Measurements from ENCODE around the gene VRK3.
A peak's percentile ranks its signal among the peaks of the same experiment; 100 is the strongest.

Gene VRK3

DNA sequence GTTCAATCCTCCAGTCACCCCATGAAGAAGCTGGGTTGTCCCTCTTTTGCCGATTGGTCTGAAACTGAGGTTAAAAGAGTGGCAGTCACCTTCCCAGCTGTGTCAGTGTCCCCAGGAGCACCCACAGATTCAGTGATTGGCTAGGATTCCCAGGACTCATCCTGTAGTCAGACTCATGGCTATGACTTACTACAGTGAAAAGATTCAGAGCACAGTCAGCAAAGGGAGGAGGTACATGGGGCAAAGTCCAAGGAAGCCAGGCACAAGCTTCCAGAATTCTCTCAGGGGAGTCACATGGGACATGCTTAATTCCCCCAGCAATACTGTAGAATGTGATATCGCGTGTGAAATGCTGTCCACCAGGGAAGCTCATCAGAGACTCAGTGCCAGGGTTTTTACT, 14.8 kb upstream of the VRK3 start:
- POLR2A ChIA-PET = no interaction called here
- TF ChIP-seq, protein P1, sequence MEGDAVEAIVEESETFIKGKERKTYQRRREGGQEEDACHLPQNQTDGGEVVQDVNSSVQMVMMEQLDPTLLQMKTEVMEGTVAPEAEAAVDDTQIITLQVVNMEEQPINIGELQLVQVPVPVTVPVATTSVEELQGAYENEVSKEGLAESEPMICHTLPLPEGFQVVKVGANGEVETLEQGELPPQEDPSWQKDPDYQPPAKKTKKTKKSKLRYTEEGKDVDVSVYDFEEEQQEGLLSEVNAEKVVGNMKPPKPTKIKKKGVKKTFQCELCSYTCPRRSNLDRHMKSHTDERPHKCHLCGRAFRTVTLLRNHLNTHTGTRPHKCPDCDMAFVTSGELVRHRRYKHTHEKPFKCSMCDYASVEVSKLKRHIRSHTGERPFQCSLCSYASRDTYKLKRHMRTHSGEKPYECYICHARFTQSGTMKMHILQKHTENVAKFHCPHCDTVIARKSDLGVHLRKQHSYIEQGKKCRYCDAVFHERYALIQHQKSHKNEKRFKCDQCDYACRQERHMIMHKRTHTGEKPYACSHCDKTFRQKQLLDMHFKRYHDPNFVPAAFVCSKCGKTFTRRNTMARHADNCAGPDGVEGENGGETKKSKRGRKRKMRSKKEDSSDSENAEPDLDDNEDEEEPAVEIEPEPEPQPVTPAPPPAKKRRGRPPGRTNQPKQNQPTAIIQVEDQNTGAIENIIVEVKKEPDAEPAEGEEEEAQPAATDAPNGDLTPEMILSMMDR (IDR thresholded peaks at IDR 0.05; ENCODE audit: insufficient read depth, low read length, missing control alignments) = no peak
- no peak overlapping the region for H3K4me3 ChIP-seq (ENCODE audit: low read depth, low read length)
- CTCF ChIA-PET = interaction anchor here (0.8 to 1.3 kb wide), 2 partner anchors 9 to 10 kb away, joined by 3 to 4 read pairs; no protein-coding TSS in a partner anchor
- no peak for DNase-seq (ENCODE audit: low read depth, low spot score)

DNA sequence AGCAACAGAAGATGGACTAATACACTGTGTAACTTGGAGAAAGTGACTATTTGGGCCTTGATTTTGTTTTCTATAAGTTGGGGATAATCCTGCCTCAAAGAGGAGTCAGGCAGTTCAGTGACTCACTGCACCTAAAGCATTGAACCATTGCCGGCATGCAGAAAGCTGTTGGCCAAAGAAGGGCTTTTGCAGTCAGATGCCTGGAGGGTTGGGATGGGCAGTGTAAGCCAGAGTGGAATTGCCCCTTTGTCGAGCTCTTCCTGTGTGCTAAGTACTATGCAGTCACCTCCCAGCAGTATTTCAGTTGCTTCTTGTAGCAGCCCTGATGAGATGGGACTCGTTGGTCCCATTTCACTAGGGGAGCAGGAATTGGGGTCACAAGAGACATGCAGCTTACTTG, 11.7 kb upstream of the VRK3 start:
- ChIA-PET CTCF (interaction anchor here (0.5 to 1.1 kb wide), 2 partner anchors 101 to 105 kb away, joined by 3 read pairs; no protein-coding TSS in a partner anchor), POLR2A (no interaction called here)
- TF ChIP-seq, protein P1 (IDR thresholded peaks at IDR 0.05; ENCODE audit: insufficient read depth, low read length, missing control alignments) = no peak
- DNase-seq (ENCODE audit: low read depth, low spot score) = no peak
- H3K4me3 ChIP-seq (ENCODE audit: low read depth, low read length) = no peak overlapping the region

DNA sequence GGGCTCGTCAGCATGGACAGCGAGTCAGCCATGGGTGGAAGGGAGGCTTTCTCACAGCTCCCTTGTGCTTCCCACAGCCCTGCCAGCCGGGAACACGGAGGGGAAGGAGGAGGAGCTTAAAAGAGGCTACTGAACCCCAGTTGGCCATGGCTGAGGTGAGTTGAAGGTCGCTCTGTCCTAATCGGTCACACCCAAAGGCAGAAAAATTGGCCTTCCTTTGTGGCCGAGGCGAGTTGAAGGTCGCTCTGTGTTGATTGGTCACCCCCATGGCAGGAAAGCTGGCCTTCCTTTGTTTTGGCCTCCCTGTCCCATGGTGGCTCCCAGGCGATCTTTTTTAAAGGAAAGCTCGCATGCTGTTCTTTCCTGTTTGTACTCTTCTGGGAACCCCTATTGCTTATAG, 5.8 kb upstream of the VRK3 start:
- no peak for DNase-seq (ENCODE audit: low read depth, low spot score)
- TF ChIP-seq, protein P1 (IDR thresholded peaks at IDR 0.05; ENCODE audit: insufficient read depth, low read length, missing control alignments) = no peak
- POLR2A ChIA-PET = no interaction called here
- no peak overlapping the region for H3K4me3 ChIP-seq (ENCODE audit: low read depth, low read length)
- CTCF ChIA-PET = interaction anchor here (1.6 to 2.1 kb wide), 2 partner anchors 9 to 92 kb away, joined by 3 to 8 read pairs; no protein-coding TSS in a partner anchor

DNA sequence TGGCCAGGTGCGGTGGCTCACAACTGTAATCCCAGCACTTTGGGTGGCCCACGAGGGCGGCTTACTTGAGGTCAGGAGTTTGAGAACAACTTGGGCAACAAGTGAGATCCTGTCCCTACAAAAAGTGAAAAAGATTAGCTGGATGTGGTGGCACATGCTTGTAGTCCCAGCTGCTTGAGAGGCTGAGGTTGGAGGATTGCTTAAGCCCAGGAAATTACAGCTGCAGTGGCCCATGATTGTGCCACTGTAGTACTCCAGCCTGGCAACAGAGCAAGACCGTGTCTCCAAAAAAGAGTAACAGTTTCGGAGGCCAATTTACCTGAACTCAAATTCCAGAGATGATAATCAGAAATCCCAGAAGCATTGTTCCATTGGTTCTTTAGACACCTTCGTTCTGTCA, 5.1 kb upstream of the VRK3 start:
- POLR2A ChIA-PET = no interaction called here
- no peak for DNase-seq (ENCODE audit: low read depth, low spot score)
- CTCF ChIA-PET = interaction anchor here (1.6 to 2.1 kb wide), 2 partner anchors 9 to 92 kb away, joined by 3 to 8 read pairs; no protein-coding TSS in a partner anchor

DNA sequence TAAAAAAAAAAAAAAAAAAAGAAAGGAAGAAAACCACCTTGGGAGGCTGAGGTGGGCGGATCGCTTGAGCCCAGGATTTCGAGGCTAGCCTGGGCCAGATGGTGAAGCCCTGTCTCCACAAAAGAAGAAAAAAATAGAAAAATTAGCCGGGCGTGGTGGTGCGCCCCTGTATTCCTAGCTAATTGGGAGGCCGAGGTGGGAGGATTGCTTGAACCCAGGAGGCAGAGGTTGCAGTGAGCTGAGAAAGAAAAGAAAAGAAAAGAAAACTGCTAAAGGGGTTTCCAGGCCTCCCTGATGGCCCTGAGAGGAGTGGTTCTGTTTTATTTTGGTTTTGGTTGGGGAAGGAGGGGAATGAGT, 1.4 kb upstream of the VRK3 start:
- TF ChIP-seq, protein P1 (IDR thresholded peaks at IDR 0.05; ENCODE audit: insufficient read depth, low read length, missing control alignments) = no peak
- ChIA-PET POLR2A (no interaction called here), CTCF (no interaction called here)
- DNase-seq (ENCODE audit: low read depth, low spot score) = no peak
- H3K4me3 ChIP-seq (ENCODE audit: low read depth, low read length) = peak overlapping the region; percentile 98

More for the DNA sequence above, 5.1 kb upstream of the VRK3 start:
- no peak overlapping the region for H3K4me3 ChIP-seq (ENCODE audit: low read depth, low read length)
- TF ChIP-seq, protein P1 (IDR thresholded peaks at IDR 0.05; ENCODE audit: insufficient read depth, low read length, missing control alignments) = no peak

DNA sequence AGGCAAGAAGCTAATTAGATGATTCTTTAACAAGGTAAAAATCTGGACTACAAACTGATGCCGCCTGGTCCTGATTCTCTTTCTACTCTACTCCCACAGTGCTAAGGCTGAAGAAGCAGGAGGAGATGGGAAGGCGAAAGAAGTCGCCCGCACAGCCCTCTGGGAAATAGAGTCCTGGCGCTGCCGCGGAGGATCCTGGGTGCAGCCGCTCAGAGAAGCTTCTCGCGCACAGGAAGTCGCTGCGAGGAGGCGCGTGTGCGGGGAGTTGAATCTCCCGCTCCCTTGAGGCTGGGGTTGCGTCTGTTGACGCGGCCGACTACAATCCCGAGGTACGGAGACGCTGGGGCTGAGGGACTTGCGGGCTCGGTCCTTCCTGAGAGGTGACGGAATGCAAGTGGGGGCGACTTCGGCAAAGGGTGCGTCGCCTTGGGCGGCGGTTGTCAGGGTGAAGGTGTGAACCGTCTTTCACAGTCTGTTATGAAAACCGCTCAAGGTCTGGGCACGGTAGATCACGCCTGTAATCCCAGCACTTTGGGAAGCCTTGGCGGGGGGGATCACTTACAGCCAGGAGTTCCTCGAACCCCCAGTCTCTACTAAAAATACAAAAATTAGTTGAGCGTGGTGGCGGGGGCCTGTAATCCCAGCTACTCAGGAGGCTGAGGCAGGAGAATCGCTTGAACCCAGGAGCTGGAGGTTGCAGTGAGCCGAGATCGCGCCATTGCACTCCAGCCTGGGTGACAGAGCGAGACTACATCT, 800 bp upstream of the VRK3 start, which contains the start of gene ZNF473:
Gene ZNF473 (plus strand): TSS at position 212 of the 756 bp plus-strand sequence. CDS start 5,078 bp downstream, outside the sequence.
- peak; percentile 67 for DNase-seq (ENCODE audit: low read depth, low spot score)
- POLR2A ChIA-PET = no interaction called here
- H3K4me3 ChIP-seq (ENCODE audit: low read depth, low read length) = peak within 1 kb of the TSS; percentile 100
- TF ChIP-seq, protein P1 (IDR thresholded peaks at IDR 0.05; ENCODE audit: insufficient read depth, low read length, missing control alignments) = no peak
- CTCF ChIA-PET = interaction anchor here (1.0 kb wide), 2 partner anchors 10 to 88 kb away, joined by 3 read pairs; no protein-coding TSS in a partner anchor
